Activated gamma-delta T cell treated with Interleukin-2 at 50 U/mL for 16 hours (primary cell): ENCODE results near the gene PAFAH2.

ENCODE experiments used
- DNase-seq: peaks from one replicate; pipeline ENCODE4 v3.0.0-alpha.2; 2020

PAFAH2 gene

DNA sequence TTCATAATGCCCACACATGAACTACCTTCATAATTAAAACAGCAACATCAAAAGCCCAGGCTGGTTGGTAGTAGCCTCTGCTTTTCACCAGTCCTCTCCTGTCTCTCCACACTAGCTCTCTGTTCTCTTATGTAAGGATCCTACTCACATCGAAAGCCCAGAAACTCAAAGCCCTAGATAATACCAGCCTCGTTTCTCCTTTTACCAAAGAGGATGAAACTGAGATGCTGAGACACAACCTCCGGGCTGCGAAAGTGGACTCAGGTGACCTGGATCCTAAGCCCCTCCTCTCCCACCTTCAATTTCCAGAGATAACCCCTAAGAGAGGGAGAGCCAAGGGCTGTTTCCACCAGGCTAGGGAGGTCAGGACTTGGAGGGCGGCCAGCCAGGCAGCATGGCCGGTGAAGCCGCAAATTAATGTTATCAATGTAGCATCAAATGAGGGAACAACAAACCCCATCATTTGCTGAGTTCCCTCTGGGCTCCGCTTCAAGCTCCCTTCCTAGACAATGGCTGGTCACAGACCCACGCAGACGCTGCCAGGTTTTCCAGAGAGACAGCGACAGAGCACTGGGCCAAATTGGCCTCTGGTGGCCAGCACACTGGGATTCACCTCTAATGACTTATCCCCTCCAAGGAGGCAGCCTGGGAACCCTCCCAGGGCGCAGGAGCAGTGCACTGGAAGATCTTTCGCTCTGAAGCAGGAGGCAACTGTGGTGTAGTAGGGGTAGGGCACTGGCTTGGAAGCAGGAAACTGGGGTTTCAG lies 70.9 kb downstream of the PAFAH2 start:
- no peak for DNase-seq

DNA sequence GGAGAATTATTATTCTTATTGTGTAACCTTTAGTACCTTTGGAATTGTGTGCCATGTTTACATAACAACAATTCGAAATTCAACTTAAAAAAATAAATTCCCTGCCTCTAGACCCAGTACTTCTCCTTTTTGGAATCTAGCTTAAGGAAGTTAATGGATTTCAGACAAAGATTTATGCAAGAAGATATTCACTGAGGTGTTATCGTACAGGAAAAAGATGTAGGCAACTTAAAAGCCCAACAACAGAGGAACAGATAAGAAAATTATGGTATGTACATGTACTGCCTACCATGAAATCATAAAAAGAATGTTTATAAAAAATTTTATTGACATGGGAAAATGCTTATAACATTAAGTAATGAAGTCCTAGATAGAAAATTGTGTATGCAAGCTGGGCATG lies 73.4 kb downstream of the PAFAH2 start:
- DNase-seq: no peak

- no peak for DNase-seq
Measured at GRCh38 chr1:25922971-25923552, 74.8 kb downstream of the PAFAH2 start.

DNA sequence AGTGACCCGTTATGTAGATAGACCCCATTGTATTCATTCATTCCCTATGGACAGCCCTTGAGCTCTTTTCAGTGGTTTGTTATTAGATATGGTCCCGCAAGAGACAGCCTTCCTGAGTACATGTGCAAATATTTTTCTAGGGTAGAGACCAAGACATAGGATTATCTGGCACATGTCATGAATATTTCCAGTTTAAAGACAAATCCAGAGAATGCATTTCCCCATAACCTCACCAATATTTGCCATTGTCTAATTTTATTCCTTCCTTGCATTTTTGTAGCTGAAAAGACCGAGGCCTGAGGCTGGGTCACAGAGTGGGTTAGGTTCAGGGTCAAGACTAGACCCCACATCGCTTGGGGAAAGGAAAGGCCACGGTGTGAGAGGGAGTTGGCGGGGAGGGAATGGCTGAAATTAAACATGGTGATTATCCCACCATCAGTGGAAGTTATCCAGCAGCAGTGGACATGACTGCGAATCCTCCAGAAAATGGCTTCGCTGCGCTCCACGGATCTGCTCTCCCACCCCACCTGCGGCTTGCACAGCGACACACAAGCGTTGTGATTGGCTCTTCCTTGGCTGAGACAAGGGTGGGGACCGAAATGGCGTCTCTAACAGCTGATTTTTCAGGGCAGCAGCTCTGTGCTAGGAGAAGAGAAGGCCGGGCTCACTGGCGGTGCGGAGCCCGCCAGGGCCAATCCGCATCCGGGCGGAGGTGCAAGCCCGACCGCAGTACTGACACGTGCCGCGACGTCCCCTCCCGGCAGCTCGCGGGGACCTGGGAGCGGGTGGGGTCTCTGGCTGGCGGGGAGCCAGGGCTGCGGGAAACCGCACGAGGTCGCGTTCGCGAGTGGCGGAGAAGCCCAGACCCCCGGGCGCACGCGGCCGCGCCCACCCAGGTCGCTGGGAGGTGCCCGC lies 75.5 kb downstream of the PAFAH2 start:
- DNase-seq: peak; percentile 31

- DNase-seq: no peak
Measured at GRCh38 chr1:25918615-25919014, 79.2 kb downstream of the PAFAH2 start.

- DNase-seq: peak; percentile 13
Measured at GRCh38 chr1:25917996-25918395, 79.9 kb downstream of the PAFAH2 start.

GRCh38 chr1:25916460-25916859 lies 81.4 kb downstream of the PAFAH2 start:
- DNase-seq: no peak

GRCh38 chr1:25914074-25914995 lies 83.5 kb downstream of the PAFAH2 start:
- no peak for DNase-seq

GRCh38 chr1:25913206-25913605 lies 84.7 kb downstream of the PAFAH2 start:
- no peak for DNase-seq

- DNase-seq: no peak
Measured at GRCh38 chr1:25912076-25912831, 85.6 kb downstream of the PAFAH2 start.

- no peak for DNase-seq
Measured at GRCh38 chr1:25911162-25911561, 86.7 kb downstream of the PAFAH2 start.
